Measurements from ENCODE around the gene ING2.
"Not testable (repeated sequence)": the region's sequence is repeated elsewhere in the genome, so short reads cannot be mapped to it uniquely, and the experiment has no call there.

Gene ING2

DNA sequence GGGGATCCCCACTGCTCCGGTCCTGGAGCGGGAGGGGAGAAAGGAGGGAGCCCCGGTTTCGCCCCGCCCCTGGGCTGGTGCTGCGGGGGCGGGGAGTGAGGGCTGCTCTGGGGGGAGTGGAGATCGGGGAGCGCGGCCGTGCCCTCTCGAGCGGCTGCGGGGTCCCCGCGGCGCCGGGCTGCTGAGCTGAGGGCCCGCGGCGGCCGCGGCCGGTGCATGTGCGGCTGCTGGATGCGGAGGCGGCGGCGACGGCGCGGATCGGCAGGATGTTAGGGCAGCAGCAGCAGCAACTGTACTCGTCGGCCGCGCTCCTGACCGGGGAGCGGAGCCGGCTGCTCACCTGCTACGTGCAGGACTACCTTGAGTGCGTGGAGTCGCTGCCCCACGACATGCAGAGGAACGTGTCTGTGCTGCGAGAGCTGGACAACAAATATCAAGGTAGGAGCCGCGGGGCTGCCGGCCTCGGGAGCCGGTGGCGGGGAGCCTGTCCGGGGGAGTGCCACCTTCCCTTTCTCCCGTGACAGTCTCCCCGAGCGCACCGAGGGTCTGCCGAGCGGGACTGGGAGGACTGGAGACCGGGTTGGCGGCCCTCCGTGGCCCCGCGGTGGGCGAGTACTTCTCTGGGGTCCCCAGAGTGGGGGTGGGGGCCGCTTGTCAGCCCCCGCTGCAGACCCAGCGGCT lies at the start of gene ING2:
TSS of gene ING2 (plus strand) at position 129 of the 681 bp plus-strand sequence. CDS start at position 267, 138 bp downstream.
- DNase-seq (ENCODE audit: low read depth in 2 of 2), result no peak

DNA sequence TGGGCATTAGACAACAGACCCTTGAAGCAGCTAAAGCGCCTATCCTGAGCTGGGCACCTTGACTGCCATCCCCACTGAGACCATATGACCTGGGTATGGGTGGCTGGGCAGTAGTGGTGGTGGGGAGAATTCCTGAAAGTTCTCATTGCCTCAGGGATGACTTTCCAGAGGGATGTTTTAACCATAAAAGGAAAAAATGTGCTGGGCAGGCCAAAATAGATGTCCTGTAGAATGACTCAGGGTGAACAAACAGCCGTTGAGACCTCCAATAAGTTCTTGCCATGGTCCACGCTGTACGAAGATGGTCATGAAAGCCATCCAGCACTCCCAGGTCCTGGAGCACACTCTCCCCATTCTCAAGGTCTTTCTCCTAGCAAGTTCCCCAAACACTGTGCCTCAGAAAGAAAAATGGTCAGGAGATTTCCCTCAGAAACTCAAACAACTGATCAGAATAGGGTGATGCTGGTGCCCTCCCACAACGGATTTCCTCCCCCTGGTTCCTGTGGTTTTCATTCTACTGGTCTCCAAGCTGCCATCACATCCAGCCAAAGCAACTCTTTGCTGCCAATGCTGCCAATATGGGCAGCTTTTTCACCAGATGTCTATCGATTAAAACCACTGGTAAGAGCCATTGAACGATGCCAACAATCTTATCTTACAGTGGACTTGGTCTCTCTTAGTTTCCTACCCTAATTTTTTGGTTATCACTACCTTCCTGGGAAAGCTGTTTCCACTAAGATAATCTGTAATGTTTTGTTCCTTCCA lies 49.2 kb upstream of the ING2 start:
- DNase-seq (ENCODE audit: low read depth in 2 of 2), result no peak

DNA sequence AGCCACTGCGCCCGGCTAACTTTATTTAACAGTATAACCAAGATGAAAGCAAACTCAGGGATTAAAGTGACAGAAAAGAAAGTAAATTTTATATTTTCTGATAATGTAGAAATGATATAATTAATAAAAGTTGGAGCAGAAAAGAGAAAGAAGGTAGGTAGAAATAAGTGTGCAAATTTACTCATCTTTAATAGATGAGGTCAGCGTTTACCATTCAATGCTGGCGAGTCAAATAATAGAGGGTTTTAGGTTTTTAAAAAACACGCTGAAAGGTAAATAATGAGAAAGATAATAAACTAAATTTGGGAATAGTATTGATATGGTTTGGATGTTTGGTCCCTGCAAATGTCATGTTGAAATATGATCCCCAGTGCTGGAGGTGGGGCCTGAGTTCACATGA lies 46.9 kb upstream of the ING2 start:
- no peak for DNase-seq (ENCODE audit: low read depth in 2 of 2)

GRCh38 chr4:183463903-183464619 lies 40.8 kb upstream of the ING2 start:
- not testable (repeated sequence) for DNase-seq (ENCODE audit: low read depth in 2 of 2)

- DNase-seq (ENCODE audit: low read depth in 2 of 2), result not testable (repeated sequence)
Measured at GRCh38 chr4:183465879-183466278, 39.0 kb upstream of the ING2 start.

DNA sequence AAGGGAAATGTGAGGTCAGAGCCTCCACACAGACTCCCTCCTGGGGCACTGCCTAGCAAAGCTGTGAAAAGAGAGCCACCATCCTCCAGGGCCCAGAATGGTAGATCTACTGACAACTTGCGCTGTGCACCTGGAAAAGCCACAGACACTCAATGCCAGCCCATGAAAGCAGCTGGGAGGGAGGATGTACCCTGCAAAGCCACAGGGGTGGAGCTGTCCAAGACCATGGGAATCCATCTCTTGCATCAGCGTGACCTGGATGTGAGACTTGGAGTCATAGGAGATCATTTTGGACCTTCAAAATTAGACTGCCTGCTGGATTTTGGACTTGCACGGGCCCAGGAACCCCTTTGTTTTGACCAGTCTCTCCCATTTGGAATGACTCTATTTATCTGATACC lies 37.6 kb upstream of the ING2 start:
- DNase-seq (ENCODE audit: low read depth in 2 of 2), result no peak

GRCh38 chr4:183468210-183469095 lies 36.4 kb upstream of the ING2 start:
- DNase-seq (ENCODE audit: low read depth in 2 of 2), result no peak

DNA sequence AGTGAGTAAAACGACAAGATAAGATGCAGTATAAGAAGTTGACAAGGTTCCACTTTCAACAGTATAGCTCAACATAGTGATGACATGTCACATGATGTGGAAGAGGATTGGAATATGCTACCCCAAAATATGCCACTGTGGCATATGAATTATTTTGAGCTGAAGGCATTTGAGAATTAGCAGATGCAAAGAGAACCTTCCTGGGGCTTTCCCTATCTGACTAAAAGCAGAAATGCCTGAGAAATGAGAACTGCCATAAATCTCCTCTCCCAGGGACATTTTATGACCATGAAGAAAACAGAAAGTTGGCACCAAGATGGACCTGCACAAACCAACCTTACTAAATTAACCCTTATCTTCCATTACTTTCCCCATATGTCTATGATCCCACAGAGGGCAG lies 35.6 kb upstream of the ING2 start:
- DNase-seq (ENCODE audit: low read depth in 2 of 2), result no peak

- no peak for DNase-seq (ENCODE audit: low read depth in 2 of 2)
Measured at GRCh38 chr4:183469936-183470335, 34.9 kb upstream of the ING2 start.

GRCh38 chr4:183470821-183471220 lies 34.0 kb upstream of the ING2 start:
- DNase-seq (ENCODE audit: low read depth in 2 of 2), result no peak

DNA sequence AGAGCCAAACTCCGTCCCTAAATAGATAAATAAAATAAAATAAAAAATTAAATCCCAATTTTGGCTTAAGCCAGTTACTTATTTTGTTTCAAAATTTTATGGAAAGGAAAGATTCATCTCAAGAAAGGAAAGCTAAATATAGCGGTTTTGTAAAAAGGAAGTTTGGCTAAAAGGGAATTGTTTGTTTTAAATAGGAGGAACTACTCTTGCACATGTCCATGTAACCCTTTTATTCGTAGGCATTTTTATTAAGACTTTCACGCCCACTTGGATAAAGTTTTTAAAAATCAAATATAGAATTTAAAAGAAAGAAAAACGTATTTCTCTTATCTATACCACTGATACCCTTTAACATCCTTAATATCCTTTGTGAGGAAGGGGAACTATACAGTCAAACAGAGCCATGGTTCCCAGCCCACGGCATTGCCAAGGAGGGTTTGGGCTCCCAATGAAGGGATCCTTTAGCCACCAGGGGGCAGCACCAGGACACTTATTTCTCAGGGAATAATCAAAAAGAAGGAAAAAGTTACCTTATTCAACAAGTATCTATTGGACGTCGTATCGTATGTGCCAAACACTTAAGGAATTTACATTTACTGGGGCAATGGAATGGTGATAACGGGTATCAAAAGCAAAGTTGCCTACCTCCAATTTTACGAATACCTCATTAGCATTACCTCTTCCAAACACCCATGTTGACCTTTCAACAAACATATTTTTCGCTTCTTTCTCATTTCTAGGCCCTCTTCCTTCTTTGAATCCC lies 32.7 kb upstream of the ING2 start:
- peak; percentile 54 to 72 for DNase-seq (ENCODE audit: low read depth in 2 of 2)

DNA sequence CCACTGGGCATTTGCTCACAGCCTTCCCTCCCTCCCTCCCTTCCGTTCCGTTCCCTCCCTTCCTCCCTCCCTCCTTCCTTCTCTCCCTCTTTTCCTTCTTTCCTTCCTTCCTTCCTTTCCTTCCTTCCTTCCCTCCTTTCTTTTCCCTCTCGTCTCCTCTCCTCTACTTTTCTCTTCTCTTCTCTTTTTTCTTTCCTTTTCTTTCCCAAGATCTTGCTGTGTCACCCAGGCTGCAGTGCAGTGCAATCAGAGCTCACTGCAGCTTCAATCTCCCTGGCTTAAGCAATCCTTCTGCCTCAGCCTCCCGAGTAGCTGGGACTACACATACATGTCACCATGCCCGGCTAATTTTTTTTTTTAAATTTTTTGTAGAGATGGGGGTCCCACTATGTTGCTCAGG lies 26.7 kb upstream of the ING2 start:
- DNase-seq (ENCODE audit: low read depth in 2 of 2), result no peak

- DNase-seq (ENCODE audit: low read depth in 2 of 2), result no peak
Measured at GRCh38 chr4:183478926-183479325, 25.9 kb upstream of the ING2 start.

DNA sequence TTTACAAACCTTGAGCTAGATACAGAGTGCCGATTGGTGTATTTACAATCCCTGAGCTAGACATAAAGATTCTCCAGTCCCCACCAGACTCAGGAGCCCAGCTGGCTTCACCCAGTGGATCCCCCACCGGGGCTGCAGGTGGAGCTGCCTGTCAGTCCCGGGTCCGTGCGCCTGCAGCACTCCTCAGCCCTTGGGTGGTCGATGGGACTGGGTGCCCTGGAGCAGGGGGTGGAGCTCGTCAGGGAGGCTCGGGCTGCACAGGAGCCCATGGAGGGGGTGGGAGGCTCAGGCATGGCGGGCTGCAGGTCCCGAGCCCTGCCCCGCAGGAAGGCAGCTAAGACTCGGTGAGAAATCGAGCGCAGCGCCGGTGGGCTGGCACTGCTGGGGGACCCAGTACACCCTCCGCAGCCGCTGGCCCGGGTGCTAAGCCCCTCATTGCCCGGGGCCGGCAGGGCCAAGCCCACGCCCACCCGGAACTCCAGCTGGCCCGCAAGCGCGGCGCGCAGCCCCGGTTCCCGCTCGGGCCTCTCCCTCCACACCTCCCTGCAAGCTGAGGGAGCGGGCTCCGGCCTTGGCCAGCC lies 22.3 kb upstream of the ING2 start:
- DNase-seq (ENCODE audit: low read depth in 2 of 2), result not testable (repeated sequence)

DNA sequence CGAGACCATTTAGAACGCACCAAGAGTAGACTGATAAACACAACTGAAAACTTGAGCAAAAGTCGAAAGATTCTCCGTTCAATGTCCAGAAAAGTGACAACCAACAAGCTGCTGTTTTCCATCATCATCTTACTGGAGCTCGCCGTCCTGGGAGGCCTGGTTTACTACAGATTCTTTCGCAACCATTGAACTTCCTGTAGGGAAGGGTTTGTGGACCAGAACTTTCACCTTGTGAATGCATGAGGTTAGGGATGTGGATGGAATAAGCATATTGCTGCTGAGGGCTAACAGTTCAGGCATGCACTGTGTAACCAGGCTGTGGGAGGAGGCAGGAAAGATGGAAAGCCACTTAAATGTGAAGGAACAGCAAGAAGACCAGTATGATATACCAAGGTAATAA lies 20.9 kb upstream of the ING2 start:
- DNase-seq (ENCODE audit: low read depth in 2 of 2), result no peak

GRCh38 chr4:183485411-183486160 lies 19.3 kb upstream of the ING2 start:
- DNase-seq (ENCODE audit: low read depth in 2 of 2), result no peak

DNA sequence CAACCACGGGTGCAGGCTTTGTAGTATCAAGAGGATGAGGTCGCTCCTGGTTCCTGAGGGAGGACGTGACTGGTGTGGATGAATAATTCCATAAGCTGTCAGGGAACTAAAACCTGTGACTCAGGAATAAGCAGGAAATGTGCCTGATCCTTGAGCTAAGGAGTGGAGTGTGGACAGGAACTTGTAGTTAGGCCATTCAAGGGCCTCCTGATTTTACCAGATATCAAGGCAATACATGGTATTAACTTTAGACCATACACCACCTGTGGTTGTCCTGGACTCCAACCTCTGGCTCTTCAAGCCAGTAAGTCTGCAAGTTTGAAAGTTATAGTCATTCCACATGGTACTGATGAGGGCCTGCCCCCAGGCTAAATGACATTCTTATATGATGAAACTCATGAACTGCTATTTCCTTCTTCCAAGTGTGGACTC lies 12.1 kb upstream of the ING2 start:
- no peak for DNase-seq (ENCODE audit: low read depth in 2 of 2)

DNA sequence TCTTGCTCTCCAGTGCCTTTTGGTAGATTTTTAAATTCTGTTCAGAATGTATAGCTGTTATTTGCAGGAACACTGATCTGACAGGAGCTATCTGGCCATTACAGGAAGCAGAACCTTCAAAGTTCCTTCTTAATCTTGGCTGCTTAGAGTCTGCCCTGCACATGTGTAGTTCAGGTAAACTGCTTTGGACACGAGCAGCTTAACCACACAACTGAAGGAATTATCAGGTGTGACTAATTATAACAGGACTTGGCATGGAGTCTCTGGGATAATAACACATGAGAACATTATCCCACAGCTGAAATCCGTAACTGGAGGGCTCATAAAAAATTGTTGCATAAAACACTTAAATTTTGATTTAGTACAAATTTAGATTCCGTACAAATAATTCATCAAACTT lies 11.6 kb upstream of the ING2 start:
- DNase-seq (ENCODE audit: low read depth in 2 of 2), result no peak

DNA sequence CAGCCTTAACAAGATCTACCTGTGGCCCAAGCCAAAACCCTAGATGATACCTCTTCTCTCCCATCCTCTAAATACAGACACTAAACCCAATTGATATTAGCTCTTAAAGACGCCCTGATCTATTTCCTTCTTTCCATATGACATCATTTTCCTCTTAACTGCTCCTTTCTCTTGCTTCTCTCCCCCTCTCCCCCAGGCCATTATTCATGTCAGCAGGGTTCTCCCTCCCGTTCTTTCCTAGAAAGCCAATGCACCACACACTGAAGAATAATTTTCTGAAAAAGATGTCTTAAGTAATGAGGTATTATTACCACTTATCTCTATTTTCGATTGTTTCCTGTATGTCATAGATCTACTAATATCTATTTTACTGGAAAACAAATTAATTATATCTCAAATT lies 9.7 kb upstream of the ING2 start:
- no peak for DNase-seq (ENCODE audit: low read depth in 2 of 2)

DNA sequence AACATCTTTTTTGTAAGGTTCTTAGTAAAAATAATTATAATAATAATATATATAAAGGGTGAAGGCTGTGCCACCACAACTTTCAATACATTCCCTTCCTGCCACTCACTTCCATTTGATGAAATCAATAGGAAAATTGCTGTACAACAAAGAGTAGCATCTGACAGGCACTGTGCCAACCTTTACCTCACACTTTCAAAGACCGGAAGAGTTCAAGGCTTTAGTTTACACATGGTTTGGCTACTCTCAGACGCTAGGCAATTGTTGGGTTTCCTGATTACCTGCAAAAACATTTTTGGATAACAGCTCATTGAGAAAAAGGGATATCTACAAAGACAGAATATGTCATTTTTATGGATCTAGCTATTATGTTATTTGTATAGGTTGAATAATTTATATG lies 5.5 kb upstream of the ING2 start:
- no peak for DNase-seq (ENCODE audit: low read depth in 2 of 2)

All from stimulated activated CD8-positive, alpha-beta memory T cell treated with anti-CD3 and anti-CD28 coated beads, Interleukin-7, amount 100 ng/mL, for 4 hours (primary cell).